Activated CD8-positive, alpha-beta memory T cell treated with anti-CD3 and anti-CD28 coated beads for 4 hours (primary cell): ENCODE measurements around the gene ICOS.
"Not testable (repeated sequence)": the region's sequence is repeated elsewhere in the genome, so short reads cannot be mapped to it uniquely, and the experiment has no call there.

Experiments used
- DNase-seq, 2 donors: peaks; one replicate each; pipeline ENCODE4 v3.0.0-alpha.2; 2020; ENCODE audit warnings: low read depth in 2 of 2

The ICOS gene

GRCh38 chr2:203975912-203976311 lies 39.3 kb downstream of the ICOS start:
- no peak for DNase-seq

GRCh38 chr2:203982276-203982675 lies 45.7 kb downstream of the ICOS start:
- DNase-seq = no peak

- no peak for DNase-seq
Measured at GRCh38 chr2:203983064-203983715, 46.6 kb downstream of the ICOS start.

GRCh38 chr2:203985978-203986377 lies 49.4 kb downstream of the ICOS start:
- not testable (repeated sequence) for DNase-seq

GRCh38 chr2:203987959-203988358 lies 51.4 kb downstream of the ICOS start:
- no peak for DNase-seq

- DNase-seq = no peak
Measured at GRCh38 chr2:203988500-203989260, 52.1 kb downstream of the ICOS start.

GRCh38 chr2:203989521-203989920 lies 53.0 kb downstream of the ICOS start:
- no peak for DNase-seq

- DNase-seq = no peak
Measured at GRCh38 chr2:203992509-203992908, 55.9 kb downstream of the ICOS start.

GRCh38 chr2:203993011-203993410 lies 56.4 kb downstream of the ICOS start:
- no peak for DNase-seq

- no peak for DNase-seq
Measured at GRCh38 chr2:203993560-203993959, 57.0 kb downstream of the ICOS start.

GRCh38 chr2:203994735-203995134 lies 58.2 kb downstream of the ICOS start:
- DNase-seq = no peak

- no peak for DNase-seq
Measured at GRCh38 chr2:203996692-203997091, 60.1 kb downstream of the ICOS start.

- DNase-seq = no peak
Measured at GRCh38 chr2:203997481-203997880, 60.9 kb downstream of the ICOS start.

- no peak for DNase-seq
Measured at GRCh38 chr2:203997980-203998809, 61.6 kb downstream of the ICOS start.

GRCh38 chr2:203999835-204000234 lies 63.3 kb downstream of the ICOS start:
- DNase-seq = no peak

- no peak for DNase-seq
Measured at GRCh38 chr2:204000446-204000845, 63.9 kb downstream of the ICOS start.

GRCh38 chr2:204003276-204003990 lies 66.9 kb downstream of the ICOS start:
- no peak for DNase-seq

GRCh38 chr2:204004912-204005311 lies 68.3 kb downstream of the ICOS start:
- DNase-seq = no peak

GRCh38 chr2:204005940-204006721 lies 69.6 kb downstream of the ICOS start:
- DNase-seq = no peak

GRCh38 chr2:204008352-204008751 lies 71.8 kb downstream of the ICOS start:
- DNase-seq = no peak
